GM18508 (cell line): Measurements from ENCODE around the gene LRP11.

ENCODE experiments used
- ATAC-seq: cut with Tn5 transposase; IDR thresholded peaks from one replicate; pipeline ENCODE4 v1.9.1; 2021; ENCODE audit warnings: moderate number of reproducible peaks; ENCODE audit not compliant: insufficient read depth, unreplicated experiment

LRP11 gene

DNA sequence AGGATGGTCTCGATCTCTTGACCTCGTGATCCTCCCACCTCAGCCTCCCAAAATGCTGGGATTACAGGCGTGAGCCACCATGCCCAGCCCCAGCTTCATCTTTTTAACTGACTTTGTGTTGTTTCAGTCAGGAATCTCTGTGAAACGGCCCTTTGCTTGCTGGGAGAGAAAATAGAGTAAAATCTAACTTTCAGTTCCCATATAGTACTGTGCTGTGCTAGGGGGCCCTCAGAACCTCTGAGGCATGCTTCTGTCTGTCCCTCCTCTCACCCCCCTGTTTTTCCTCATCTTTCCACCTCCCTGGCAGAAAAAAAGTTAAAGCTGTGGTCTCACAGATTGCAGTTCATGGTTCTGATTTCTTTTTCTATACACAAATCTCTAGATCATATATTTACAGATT is 48.4 kb downstream of the LRP11 start:
- ATAC-seq: no peak

- ATAC-seq: no peak
These were observed 50.8 kb downstream of the LRP11 start for GRCh38 chr6:149813351-149813750.

- ATAC-seq: no peak
These were observed 54.4 kb downstream of the LRP11 start for GRCh38 chr6:149809798-149810197.

DNA sequence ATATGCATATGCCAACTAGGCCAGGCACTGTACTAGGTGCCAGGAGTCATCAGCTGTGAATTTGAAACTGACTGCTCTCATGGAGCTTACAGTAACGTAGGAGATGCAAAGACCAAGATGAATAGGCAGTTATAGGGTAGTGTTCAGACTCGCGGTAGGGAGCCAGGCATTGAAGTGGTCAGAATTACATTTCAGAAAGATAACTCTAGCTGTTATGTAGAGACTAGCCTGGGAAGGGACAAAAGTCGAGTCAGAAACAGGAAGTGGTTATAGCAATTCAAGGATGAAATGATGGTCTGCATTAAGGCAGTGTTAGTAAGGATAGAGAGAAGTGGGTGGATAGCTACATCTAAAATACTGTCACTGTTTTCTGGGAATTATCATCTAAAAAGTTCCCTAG is 58.0 kb downstream of the LRP11 start:
- ATAC-seq: no peak

DNA sequence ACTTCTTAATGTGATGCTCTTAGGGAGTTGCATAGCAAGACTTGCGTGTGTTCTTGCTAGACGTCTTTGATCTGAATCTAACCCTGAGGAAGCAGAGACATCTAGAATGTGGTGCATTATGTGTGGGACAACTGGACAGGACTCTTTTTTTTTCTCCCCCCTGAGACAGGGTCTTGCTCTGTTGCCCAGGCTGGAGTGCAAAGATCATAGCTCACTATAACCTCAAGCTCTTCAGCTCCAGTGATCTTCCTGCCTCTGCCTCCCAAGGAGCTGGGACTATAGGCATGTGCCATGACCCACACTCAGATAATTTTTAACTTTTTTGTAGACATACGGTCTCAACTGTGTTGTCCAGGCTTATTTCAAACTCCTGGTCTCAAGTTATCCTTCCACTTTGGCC is 80.6 kb downstream of the LRP11 start:
- no peak for ATAC-seq

DNA sequence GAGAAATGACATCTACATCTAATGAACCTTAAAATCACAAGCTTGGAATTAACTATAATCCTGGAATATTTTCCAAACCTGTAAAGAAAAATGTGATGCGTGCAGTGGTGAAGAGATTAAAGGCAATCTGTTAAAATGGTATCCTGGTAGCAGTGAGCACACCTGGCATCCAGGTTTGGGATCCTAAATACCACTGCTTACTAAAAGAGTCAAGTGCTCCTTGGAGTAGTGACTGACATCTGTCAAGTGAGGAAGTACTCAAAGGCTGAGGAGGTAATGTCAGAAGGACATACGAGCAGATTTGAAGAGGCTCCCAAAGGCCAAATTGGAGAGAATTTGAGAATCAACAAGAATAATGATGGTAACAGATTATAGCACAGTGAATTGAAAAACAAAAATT is 81.8 kb downstream of the LRP11 start:
- no peak for ATAC-seq

GRCh38 chr6:149781715-149782114 is 82.4 kb downstream of the LRP11 start:
- ATAC-seq: no peak

- no peak for ATAC-seq
These were observed 84.6 kb downstream of the LRP11 start for GRCh38 chr6:149779644-149779963.

GRCh38 chr6:149777624-149778023 is 86.5 kb downstream of the LRP11 start:
- no peak for ATAC-seq

GRCh38 chr6:149771925-149772324 is 92.2 kb downstream of the LRP11 start:
- ATAC-seq: no peak

- ATAC-seq: no peak
These were observed 93.0 kb downstream of the LRP11 start for GRCh38 chr6:149771185-149771584.

DNA sequence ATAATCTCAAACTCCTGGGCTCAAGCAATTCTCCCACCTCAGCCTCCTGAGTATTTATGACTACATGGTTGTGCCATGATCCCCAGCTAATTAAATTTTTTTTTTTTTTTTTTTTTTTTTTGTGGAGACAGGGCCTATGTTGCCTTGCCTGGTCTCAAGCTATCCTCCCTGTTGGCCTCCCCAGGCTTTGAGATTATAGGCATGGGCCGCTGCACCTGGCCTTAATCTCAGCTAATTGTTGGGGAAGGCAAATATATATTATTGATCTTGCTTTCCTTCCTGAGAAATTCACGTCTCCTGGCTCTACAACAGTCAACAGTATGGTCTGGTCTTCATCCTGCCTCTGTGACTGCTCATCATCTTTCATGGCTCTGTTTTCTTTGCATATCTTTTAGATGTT is 94.5 kb downstream of the LRP11 start:
- no peak for ATAC-seq
